Keratinocyte (primary cell): ENCODE data around the gene FAM240A. TPM values are rescaled to one million over a fixed set of nuclear protein-coding genes. Genes with fewer than 3 reads are reported as not detected.

ENCODE experiments used
- DNase-seq: peaks from one replicate; pipeline ENCODE4 v3.0.0-alpha.2; 2011; ENCODE audit warnings: low read depth, missing footprints, low spot score
- FAIRE-seq: peaks from 2 replicates; lab custom pipeline; 2011; peaks lifted over from hg19 to GRCh38; lab: Jason Lieb, UNC
- H2AFZ ChIP-seq: 2 replicates; pipeline ENCODE4 v1.6.0; 2012; ENCODE audit warnings: low read length, control low read depth, inconsistent platforms; ENCODE audit not compliant: control insufficient read depth
- H3K27ac ChIP-seq: 2 replicates; pipeline ENCODE4 v1.5.1; 2011; ENCODE audit warnings: low read length; ENCODE audit not compliant: control insufficient read depth, insufficient read depth
- H3K27me3 ChIP-seq: 3 replicates; pipeline ENCODE4 v1.6.0; 2011; ENCODE audit warnings: low read length; ENCODE audit not compliant: control insufficient read depth, insufficient read depth; ENCODE audit errors: extremely low read depth
- H3K36me3 ChIP-seq, 2 experiments: 2 replicates in 1 of 2; 3 replicates in 1 of 2; pipeline ENCODE4 v1.5.1; 2011; ENCODE audit warnings: low read length in 2 of 2, mild to moderate bottlenecking in 1 of 2; ENCODE audit not compliant: control insufficient read depth in 2 of 2, insufficient read depth in 2 of 2; ENCODE audit errors: extremely low read depth in 1 of 2
- H3K4me1 ChIP-seq: 3 replicates; pipeline ENCODE4 v1.5.1; 2011; ENCODE audit warnings: low read length; ENCODE audit not compliant: control insufficient read depth, insufficient read depth; ENCODE audit errors: extremely low read depth
- H3K4me2 ChIP-seq: 3 replicates; pipeline ENCODE4 v1.6.0; 2011; ENCODE audit warnings: low read depth, low read length; ENCODE audit not compliant: control insufficient read depth, insufficient read depth; ENCODE audit errors: extremely low read depth
- H3K4me3 ChIP-seq, 3 experiments: fragments of 200-600 bp in 1 of 3; sonication (generic) in 1 of 3; 2 replicates in 2 of 3; 3 replicates in 1 of 3; pipeline ENCODE4 v1.5.1; 2011 to 2016; ENCODE audit warnings: low read length in 3 of 3, mild to moderate bottlenecking in 3 of 3, control low read depth in 2 of 3, inconsistent platforms in 1 of 3, low read depth in 1 of 3, mixed read lengths in 1 of 3, mixed run types in 1 of 3, moderate library complexity in 1 of 3; ENCODE audit not compliant: control insufficient read depth in 2 of 3, insufficient read depth in 2 of 3; ENCODE audit errors: extremely low read depth in 1 of 3
- H3K79me2 ChIP-seq: 2 replicates; pipeline ENCODE4 v1.6.0; 2012; ENCODE audit warnings: low read length; ENCODE audit not compliant: control insufficient read depth, insufficient read depth
- H3K9ac ChIP-seq: 3 replicates; pipeline ENCODE4 v1.6.0; 2011; ENCODE audit warnings: low read length; ENCODE audit not compliant: control insufficient read depth, insufficient read depth; ENCODE audit errors: extremely low read depth
- H3K9me1 ChIP-seq: 3 replicates; pipeline ENCODE4 v1.6.0; 2011; ENCODE audit warnings: low read length; ENCODE audit not compliant: control insufficient read depth, insufficient read depth; ENCODE audit errors: extremely low read depth
- H3K9me3 ChIP-seq: 2 replicates; pipeline ENCODE4 v1.5.1; 2012; ENCODE audit warnings: low read depth, low read length; ENCODE audit not compliant: control insufficient read depth
- H4K20me1 ChIP-seq: 3 replicates; pipeline ENCODE4 v1.6.0; 2011; ENCODE audit warnings: low read length; ENCODE audit not compliant: control insufficient read depth, insufficient read depth; ENCODE audit errors: extremely low read depth
- EZH2 ChIP-seq: IDR thresholded peaks from one replicate; pipeline ENCODE4 v1.6.1; 2012; ENCODE audit warnings: inconsistent platforms, mild to moderate bottlenecking, low read length, moderate library complexity
- dilution Hi-C: fragments of 300-500 bp; cut with MboI; formaldehyde crosslinking; loops from one replicate; pipeline ENCODE4 v1.7.0; 2020; ENCODE audit warnings: low sequenced_read_pairs; ENCODE audit not compliant: extremely low pct_ligation_motif_present
- polyA plus RNA-seq, 5 experiments: library from polyadenylated mRNA; depleted of rRNA in 3 of 5; stranded (reverse) in 3 of 5; stranded (forward) in 1 of 5; unstranded in 1 of 5; fragments of >200 nt; gene quantifications; 1 replicate in 1 of 5; 2 replicates in 3 of 5; 3 replicates in 1 of 5; pipeline versions ENCODE4 v1.2.1 to v1.2.3, GENCODE V29; 2011 to 2012; ENCODE audit warnings: missing spikeins in 2 of 5, low read depth in 1 of 5, low replicate concordance in 1 of 5
- TF ChIP-seq, protein P1 (sequence below), 3 experiments: IDR thresholded peaks in 1 of 3; conservative IDR thresholded peaks in 1 of 3; optimal IDR thresholded peaks in 1 of 3; 2 replicates in 2 of 3; 3 replicates in 1 of 3; pipeline versions ENCODE3 to v1.5.1; 2011; ENCODE audit warnings: low read length in 3 of 3, mild to moderate bottlenecking in 3 of 3, moderate library complexity in 2 of 3, control low read depth in 1 of 3, inconsistent platforms in 1 of 3; ENCODE audit not compliant: insufficient read depth in 2 of 3; ENCODE audit errors: extremely low read depth in 1 of 3

Gene FAM240A
- polyA plus RNA-seq, 1 donor (not counting 4 experiments of a cell fraction or from before 2014, with no cell fraction given), result not detected

DNA sequence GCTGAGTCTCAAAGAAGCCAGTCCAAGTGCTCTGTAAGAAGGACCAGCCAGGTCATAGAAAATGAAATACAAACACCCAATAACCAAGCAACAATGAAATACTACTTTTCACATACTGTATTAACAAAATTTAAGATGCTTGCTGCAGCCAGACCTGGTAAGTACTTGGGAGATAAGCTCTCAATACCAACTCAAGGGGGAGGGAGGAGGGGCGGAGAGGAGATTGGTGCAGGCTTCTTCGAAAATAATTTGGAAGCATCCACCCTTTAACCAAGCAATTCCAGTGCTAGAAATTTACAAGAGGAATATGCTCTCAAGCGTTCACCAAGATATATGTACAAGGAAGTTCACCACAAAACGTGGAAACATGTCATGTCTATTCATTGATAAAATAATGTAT, 38.6 kb upstream of the FAM240A start:
- TF ChIP-seq, protein P1, sequence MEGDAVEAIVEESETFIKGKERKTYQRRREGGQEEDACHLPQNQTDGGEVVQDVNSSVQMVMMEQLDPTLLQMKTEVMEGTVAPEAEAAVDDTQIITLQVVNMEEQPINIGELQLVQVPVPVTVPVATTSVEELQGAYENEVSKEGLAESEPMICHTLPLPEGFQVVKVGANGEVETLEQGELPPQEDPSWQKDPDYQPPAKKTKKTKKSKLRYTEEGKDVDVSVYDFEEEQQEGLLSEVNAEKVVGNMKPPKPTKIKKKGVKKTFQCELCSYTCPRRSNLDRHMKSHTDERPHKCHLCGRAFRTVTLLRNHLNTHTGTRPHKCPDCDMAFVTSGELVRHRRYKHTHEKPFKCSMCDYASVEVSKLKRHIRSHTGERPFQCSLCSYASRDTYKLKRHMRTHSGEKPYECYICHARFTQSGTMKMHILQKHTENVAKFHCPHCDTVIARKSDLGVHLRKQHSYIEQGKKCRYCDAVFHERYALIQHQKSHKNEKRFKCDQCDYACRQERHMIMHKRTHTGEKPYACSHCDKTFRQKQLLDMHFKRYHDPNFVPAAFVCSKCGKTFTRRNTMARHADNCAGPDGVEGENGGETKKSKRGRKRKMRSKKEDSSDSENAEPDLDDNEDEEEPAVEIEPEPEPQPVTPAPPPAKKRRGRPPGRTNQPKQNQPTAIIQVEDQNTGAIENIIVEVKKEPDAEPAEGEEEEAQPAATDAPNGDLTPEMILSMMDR (optimal IDR thresholded peaks at IDR 0.05 in 1 of 3, IDR thresholded peaks at IDR 0.05 in 1 of 3, conservative IDR thresholded peaks at IDR 0.05 in 1 of 3; ENCODE audit: extremely low read depth in 1 of 3, insufficient read depth in 2 of 3, low read length in 3 of 3), result no peak
- no peak for TF ChIP-seq EZH2
- DNase-seq (no peak), FAIRE-seq (no peak)
- Histone ChIP-seq H2AFZ (no peak overlapping the region), H3K9ac (no peak overlapping the region), H3K9me1 (no peaks in the 10 kb centered on the region), H3K4me1 (no peaks in the 10 kb centered on the region), H3K4me3 (no peak overlapping the region), H4K20me1 (no peaks in the 10 kb centered on the region), H3K79me2 (no peaks in the 10 kb centered on the region), H3K27me3 (no peaks in the 10 kb centered on the region), H3K9me3 (no peaks in the 10 kb centered on the region), H3K4me2 (no peak overlapping the region), H3K36me3 (no peaks in the 10 kb centered on the region), H3K27ac (no peak overlapping the region)
- dilution Hi-C loops, result no loop called here

DNA sequence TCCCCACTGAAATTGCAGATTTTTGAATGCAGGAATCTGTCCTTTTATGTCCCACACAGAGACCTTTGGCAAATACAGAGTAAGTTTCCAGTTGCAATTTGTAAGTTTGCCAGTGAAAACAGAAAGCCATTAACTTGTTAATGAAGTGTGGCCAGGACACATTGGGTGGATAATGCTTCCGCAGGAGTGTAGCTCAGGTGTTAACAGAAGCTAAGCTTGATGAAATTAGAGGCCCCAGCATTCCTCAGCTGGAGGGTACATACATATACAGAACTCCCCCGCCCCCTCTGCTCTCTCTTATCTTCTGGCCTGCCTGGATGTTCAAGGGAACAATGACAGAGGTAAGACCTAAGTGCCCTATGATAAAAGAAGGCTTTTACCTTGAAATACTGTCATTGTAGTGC, 38.1 kb upstream of the FAM240A start:
- H4K20me1 ChIP-seq, result no peaks in the 10 kb centered on the region
- H3K27me3 ChIP-seq, result no peaks in the 10 kb centered on the region
- no peak overlapping the region for H2AFZ ChIP-seq
- no peak for DNase-seq
- no peak overlapping the region for H3K4me2 ChIP-seq
- no peak for FAIRE-seq
- no peak overlapping the region for H3K9ac ChIP-seq
- no peaks in the 10 kb centered on the region for H3K4me1 ChIP-seq
- no peaks in the 10 kb centered on the region for H3K36me3 ChIP-seq
- TF ChIP-seq EZH2, result no peak
- TF ChIP-seq, protein P1 (optimal IDR thresholded peaks at IDR 0.05 in 1 of 3, IDR thresholded peaks at IDR 0.05 in 1 of 3, conservative IDR thresholded peaks at IDR 0.05 in 1 of 3; ENCODE audit: extremely low read depth in 1 of 3, insufficient read depth in 2 of 3, low read length in 3 of 3), result no peak
- H3K9me1 ChIP-seq, result no peaks in the 10 kb centered on the region
- no peaks in the 10 kb centered on the region for H3K9me3 ChIP-seq
- no peaks in the 10 kb centered on the region for H3K79me2 ChIP-seq
- no peak overlapping the region for H3K27ac ChIP-seq
- dilution Hi-C loops, result no loop called here
- H3K4me3 ChIP-seq, result no peak overlapping the region
